ENCODE results near the gene PDLIM1. TPM values are rescaled to one million over a fixed set of nuclear protein-coding genes. Genes with fewer than 3 reads are reported as not detected.

PDLIM1 gene
- total RNA-seq, 2 donors from 2014 or later, result 1.4 to 1.7 TPM

- Mint-ChIP-seq H3K4me3 (peak overlapping the region; percentile 72 to 76), H3K27me3 (ENCODE audit: low read depth) (peaks cover 67% of the 10 kb centered on the region), H3K36me3 (ENCODE audit: insufficient read depth in 2 of 2) (no peaks in the 10 kb centered on the region), H3K27ac (no peak overlapping the region), H3K9me3 (no peaks in the 10 kb centered on the region), H3K4me1 (ENCODE audit: low read depth) (peaks cover 12% of the 10 kb centered on the region)
- DNase-seq (no peak), ATAC-seq (replicated peaks in 1 of 2) (no peak)
Observed at GRCh38 chr10:95291365-95292039, 699 bp upstream of the PDLIM1 start.

- H3K4me1 Mint-ChIP-seq (ENCODE audit: low read depth), result peaks cover 5% of the 10 kb centered on the region
- peaks cover 61% of the 10 kb centered on the region for H3K27me3 Mint-ChIP-seq (ENCODE audit: low read depth)
- ATAC-seq (replicated peaks in 1 of 2) (no peak), DNase-seq (no peak)
- no peaks in the 10 kb centered on the region for H3K36me3 Mint-ChIP-seq (ENCODE audit: insufficient read depth in 2 of 2)
- H3K9me3 Mint-ChIP-seq, result no peaks in the 10 kb centered on the region
- H3K4me3 Mint-ChIP-seq, result peak overlapping the region; percentile 63 to 72
- no peak overlapping the region for H3K27ac Mint-ChIP-seq
Observed at GRCh38 chr10:95289921-95290421, 832 bp downstream of the PDLIM1 start.

GRCh38 chr10:95289003-95289920 lies 1.5 kb downstream of the PDLIM1 start:
- peaks cover 54% of the 10 kb centered on the region for H3K27me3 Mint-ChIP-seq (ENCODE audit: low read depth)
- no peak for ATAC-seq (replicated peaks in 1 of 2)
- no peak overlapping the region for H3K27ac Mint-ChIP-seq

GRCh38 chr10:95288303-95288702 lies 2.5 kb downstream of the PDLIM1 start:
- no peak overlapping the region for H3K4me3 Mint-ChIP-seq
- DNase-seq, result no peak
- H3K9me3 Mint-ChIP-seq, result no peaks in the 10 kb centered on the region
- ATAC-seq (replicated peaks in 1 of 2), result no peak
- peaks cover 45% of the 10 kb centered on the region for H3K27me3 Mint-ChIP-seq (ENCODE audit: low read depth)
- H3K4me1 Mint-ChIP-seq (ENCODE audit: low read depth), result peaks cover 5% of the 10 kb centered on the region
- H3K27ac Mint-ChIP-seq, result no peak overlapping the region
- H3K36me3 Mint-ChIP-seq (ENCODE audit: insufficient read depth in 2 of 2), result no peaks in the 10 kb centered on the region

More at GRCh38 chr10:95289003-95289920, 1.5 kb downstream of the PDLIM1 start:
- no peaks in the 10 kb centered on the region for H3K36me3 Mint-ChIP-seq (ENCODE audit: insufficient read depth in 2 of 2)
- H3K9me3 Mint-ChIP-seq, result no peaks in the 10 kb centered on the region
- no peak for DNase-seq
- H3K4me1 Mint-ChIP-seq (ENCODE audit: low read depth), result peaks cover 5% of the 10 kb centered on the region
- peak overlapping the region; percentile 24 to 72 for H3K4me3 Mint-ChIP-seq

GRCh38 chr10:95287281-95287680 lies 3.5 kb downstream of the PDLIM1 start:
- H3K9me3 Mint-ChIP-seq, result no peaks in the 10 kb centered on the region

GRCh38 chr10:95286707-95287106 lies 4.1 kb downstream of the PDLIM1 start:
- Mint-ChIP-seq H3K27ac (no peak overlapping the region), H3K4me1 (ENCODE audit: low read depth) (peaks cover 5% of the 10 kb centered on the region), H3K4me3 (no peak overlapping the region), H3K9me3 (no peaks in the 10 kb centered on the region), H3K36me3 (ENCODE audit: insufficient read depth in 2 of 2) (no peaks in the 10 kb centered on the region), H3K27me3 (ENCODE audit: low read depth) (peaks cover 30% of the 10 kb centered on the region)
- DNase-seq, result no peak
- no peak for ATAC-seq (replicated peaks in 1 of 2)

More at GRCh38 chr10:95287281-95287680, 3.5 kb downstream of the PDLIM1 start:
- no peak overlapping the region for H3K4me3 Mint-ChIP-seq
- ATAC-seq (replicated peaks in 1 of 2) (no peak), DNase-seq (no peak)
- peaks cover 35% of the 10 kb centered on the region for H3K27me3 Mint-ChIP-seq (ENCODE audit: low read depth)
- H3K36me3 Mint-ChIP-seq (ENCODE audit: insufficient read depth in 2 of 2), result no peaks in the 10 kb centered on the region
- peaks cover 5% of the 10 kb centered on the region for H3K4me1 Mint-ChIP-seq (ENCODE audit: low read depth)
- no peak overlapping the region for H3K27ac Mint-ChIP-seq

GRCh38 chr10:95285556-95285955 lies 5.2 kb downstream of the PDLIM1 start:
- no peak overlapping the region for H3K27ac Mint-ChIP-seq
- DNase-seq (no peak), ATAC-seq (replicated peaks in 1 of 2) (no peak)
- peaks cover 23% of the 10 kb centered on the region for H3K27me3 Mint-ChIP-seq (ENCODE audit: low read depth)
- no peaks in the 10 kb centered on the region for H3K36me3 Mint-ChIP-seq (ENCODE audit: insufficient read depth in 2 of 2)
- H3K4me1 Mint-ChIP-seq (ENCODE audit: low read depth), result no peaks in the 10 kb centered on the region
- no peak overlapping the region for H3K4me3 Mint-ChIP-seq
- no peaks in the 10 kb centered on the region for H3K9me3 Mint-ChIP-seq

GRCh38 chr10:95284807-95285206 lies 6.0 kb downstream of the PDLIM1 start:
- Mint-ChIP-seq H3K27me3 (ENCODE audit: low read depth) (peaks cover 18% of the 10 kb centered on the region), H3K27ac (no peak overlapping the region), H3K9me3 (no peaks in the 10 kb centered on the region), H3K36me3 (ENCODE audit: insufficient read depth in 2 of 2) (no peaks in the 10 kb centered on the region), H3K4me1 (ENCODE audit: low read depth) (no peaks in the 10 kb centered on the region), H3K4me3 (no peak overlapping the region)
- DNase-seq, result no peak
- no peak for ATAC-seq (replicated peaks in 1 of 2)

GRCh38 chr10:95282107-95282506 lies 8.7 kb downstream of the PDLIM1 start:
- H3K27me3 Mint-ChIP-seq (ENCODE audit: low read depth), result peaks cover 6% of the 10 kb centered on the region
- H3K4me3 Mint-ChIP-seq, result no peak overlapping the region
- DNase-seq, result no peak
- no peaks in the 10 kb centered on the region for H3K36me3 Mint-ChIP-seq (ENCODE audit: insufficient read depth in 2 of 2)
- no peaks in the 10 kb centered on the region for H3K9me3 Mint-ChIP-seq
- no peak for ATAC-seq (replicated peaks in 1 of 2)
- H3K27ac Mint-ChIP-seq, result no peak overlapping the region
- H3K4me1 Mint-ChIP-seq (ENCODE audit: low read depth), result no peaks in the 10 kb centered on the region

- Mint-ChIP-seq H3K9me3 (no peaks in the 10 kb centered on the region), H3K27me3 (ENCODE audit: low read depth) (no peaks in the 10 kb centered on the region), H3K27ac (no peak overlapping the region), H3K4me1 (ENCODE audit: low read depth) (no peaks in the 10 kb centered on the region), H3K36me3 (ENCODE audit: insufficient read depth in 2 of 2) (no peaks in the 10 kb centered on the region), H3K4me3 (no peak overlapping the region)
- DNase-seq, result no peak
- no peak for ATAC-seq (replicated peaks in 1 of 2)
Observed at GRCh38 chr10:95281206-95281605, 9.6 kb downstream of the PDLIM1 start.

- DNase-seq, result no peak
- Mint-ChIP-seq H3K27me3 (ENCODE audit: low read depth) (no peaks in the 10 kb centered on the region), H3K9me3 (no peaks in the 10 kb centered on the region), H3K4me3 (no peak overlapping the region), H3K27ac (no peak overlapping the region), H3K4me1 (ENCODE audit: low read depth) (no peaks in the 10 kb centered on the region), H3K36me3 (ENCODE audit: insufficient read depth in 2 of 2) (no peaks in the 10 kb centered on the region)
- ATAC-seq (replicated peaks in 1 of 2), result no peak
Observed at GRCh38 chr10:95280637-95281036, 10.2 kb downstream of the PDLIM1 start.

GRCh38 chr10:95279042-95279820 lies 11.6 kb downstream of the PDLIM1 start:
- no peaks in the 10 kb centered on the region for H3K36me3 Mint-ChIP-seq (ENCODE audit: insufficient read depth in 2 of 2)
- DNase-seq (no peak), ATAC-seq (replicated peaks in 1 of 2) (no peak)
- H3K27ac Mint-ChIP-seq, result no peak overlapping the region
- H3K9me3 Mint-ChIP-seq, result no peaks in the 10 kb centered on the region
- H3K27me3 Mint-ChIP-seq (ENCODE audit: low read depth), result no peaks in the 10 kb centered on the region
- H3K4me1 Mint-ChIP-seq (ENCODE audit: low read depth), result no peaks in the 10 kb centered on the region
- H3K4me3 Mint-ChIP-seq, result no peak overlapping the region
